Thoracic aorta (tissue), 2 donors: ENCODE measurements around the gene TMEM86B. TPM values are rescaled to one million over a fixed set of nuclear protein-coding genes. Genes with fewer than 3 reads are reported as not detected.

Experiments
- ATAC-seq: fragments of 150-250 bp; one replicate; pipeline ENCODE4 v1.8.0; 2017; ENCODE audit warnings: low read depth; ENCODE audit not compliant: insufficient number of reproducible peaks, low FRiP score
- DNase-seq: peaks from one replicate; pipeline ENCODE4 v3.0.0-alpha.2; 2020; ENCODE audit warnings: low spot score
- H3K27ac ChIP-seq, 2 donors: fragments of 200-600 bp; sonication (generic); 1 replicate in 1 of 2; 2 replicates in 1 of 2; pipeline ENCODE4 v1.5.1; 2016; ENCODE audit warnings: mild to moderate bottlenecking in 2 of 2, moderate library complexity in 2 of 2
- H3K27me3 ChIP-seq: fragments of 200-600 bp; sonication (generic); replicated peaks from 2 replicates; pipeline ENCODE4 v1.6.0; 2016; ENCODE audit warnings: mild to moderate bottlenecking; ENCODE audit not compliant: insufficient read depth
- H3K36me3 ChIP-seq: fragments of 200-600 bp; sonication (generic); one replicate; pipeline ENCODE4 v1.5.1; 2016
- H3K4me1 ChIP-seq, 2 donors: fragments of 200-600 bp; sonication (generic); 1 replicate in 1 of 2; 2 replicates in 1 of 2; pipeline versions ENCODE4 v1.5.1 to v1.6.0; 2016; ENCODE audit warnings: low read depth in 2 of 2, mild to moderate bottlenecking in 1 of 2; ENCODE audit not compliant: control insufficient read depth in 1 of 2
- H3K4me3 ChIP-seq: fragments of 200-600 bp; sonication (generic); 2 replicates; pipeline ENCODE4 v1.5.1; 2016; ENCODE audit warnings: mild to moderate bottlenecking
- H3K9me3 ChIP-seq: fragments of 200-600 bp; sonication (generic); 2 replicates; pipeline ENCODE4 v1.5.1; 2016
- CTCF ChIP-seq: fragments of 200-600 bp; sonication (generic); IDR thresholded peaks from one replicate; pipeline ENCODE4 v1.5.1; 2019; ENCODE audit warnings: antibody characterized with exemption
- total RNA-seq, 2 donors: library from RNA; depleted of rRNA; stranded (reverse); fragments of >200 nt; gene quantifications; one replicate each; pipeline versions ENCODE4 v1.1.0 to v1.2.3, GENCODE V29; 2016

Gene TMEM86B
- total RNA-seq, 2 donors from 2014 or later: 2.4 to 4.8 TPM

GRCh38 chr19:55199620-55200204 is 28.9 kb downstream of the TMEM86B start:
- H3K9me3 ChIP-seq: no peaks in the 10 kb centered on the region
- no peak for DNase-seq
- no peak overlapping the region for H3K4me3 ChIP-seq
- no peak for TF ChIP-seq CTCF
- H3K27me3 ChIP-seq: no peaks in the 10 kb centered on the region
- H3K27ac ChIP-seq: no peak overlapping the region
- no peaks in the 10 kb centered on the region for H3K4me1 ChIP-seq
- H3K36me3 ChIP-seq: no peaks in the 10 kb centered on the region
- no peak for ATAC-seq

DNA sequence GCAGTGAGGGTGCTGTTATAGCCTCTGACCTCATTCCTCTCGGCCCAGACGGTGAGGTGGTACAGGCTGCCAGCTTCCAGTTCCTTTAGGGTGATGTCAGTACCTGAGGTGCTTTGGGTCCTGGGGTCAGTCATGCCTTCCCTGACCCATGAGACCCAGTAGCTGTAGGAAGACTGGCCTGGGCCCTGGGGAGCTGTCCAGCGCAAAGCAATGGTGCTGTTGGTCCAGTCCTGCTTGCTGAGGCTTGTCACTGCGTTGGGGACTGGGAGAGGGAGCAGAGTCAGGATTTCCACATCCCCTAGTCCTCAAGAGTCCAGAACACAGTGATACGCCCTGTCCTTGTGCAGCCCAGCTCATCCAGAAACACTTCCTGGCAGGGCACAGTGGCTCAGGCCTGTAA is 29.9 kb downstream of the TMEM86B start:
- no peak overlapping the region for H3K4me3 ChIP-seq
- no peak for ATAC-seq
- H3K27ac ChIP-seq: no peak overlapping the region
- H3K36me3 ChIP-seq: no peaks in the 10 kb centered on the region
- no peak for DNase-seq
- H3K9me3 ChIP-seq: no peaks in the 10 kb centered on the region
- no peak for TF ChIP-seq CTCF
- H3K4me1 ChIP-seq: no peaks in the 10 kb centered on the region
- no peaks in the 10 kb centered on the region for H3K27me3 ChIP-seq

DNA sequence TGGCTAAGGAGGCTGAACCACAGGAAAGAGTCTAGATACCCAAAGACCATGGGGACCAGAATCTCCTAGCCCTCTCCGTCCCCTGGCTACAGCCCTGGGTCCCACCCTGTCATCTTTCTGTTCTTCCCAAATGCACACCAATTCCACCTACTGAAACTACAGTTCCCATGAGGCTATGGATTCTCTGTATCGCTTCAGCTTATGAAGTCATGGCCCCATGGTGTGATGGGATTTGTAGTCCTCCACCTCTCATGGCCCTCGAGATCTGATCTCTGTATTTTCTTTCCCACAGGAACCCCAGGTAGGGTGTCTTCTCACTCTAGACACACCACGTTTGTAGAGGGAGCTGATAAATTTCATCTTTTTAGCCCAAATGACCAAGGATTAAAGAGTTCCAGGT is 31.0 kb downstream of the TMEM86B start:
- no peak for TF ChIP-seq CTCF
- H3K4me3 ChIP-seq: no peak overlapping the region
- ATAC-seq (no peak), DNase-seq (no peak)
- H3K27ac ChIP-seq: no peak overlapping the region
- H3K4me1 ChIP-seq: no peaks in the 10 kb centered on the region
- H3K27me3 ChIP-seq: no peaks in the 10 kb centered on the region
- H3K9me3 ChIP-seq: no peaks in the 10 kb centered on the region
- H3K36me3 ChIP-seq: no peaks in the 10 kb centered on the region

- H3K4me1 ChIP-seq: no peaks in the 10 kb centered on the region
- no peaks in the 10 kb centered on the region for H3K9me3 ChIP-seq
- TF ChIP-seq CTCF: no peak
- DNase-seq: no peak
- ATAC-seq: no peak
- H3K27me3 ChIP-seq: no peaks in the 10 kb centered on the region
- H3K27ac ChIP-seq: no peak overlapping the region
- no peaks in the 10 kb centered on the region for H3K36me3 ChIP-seq
- H3K4me3 ChIP-seq: no peak overlapping the region
These were observed 31.8 kb downstream of the TMEM86B start for GRCh38 chr19:55196803-55197202.

DNA sequence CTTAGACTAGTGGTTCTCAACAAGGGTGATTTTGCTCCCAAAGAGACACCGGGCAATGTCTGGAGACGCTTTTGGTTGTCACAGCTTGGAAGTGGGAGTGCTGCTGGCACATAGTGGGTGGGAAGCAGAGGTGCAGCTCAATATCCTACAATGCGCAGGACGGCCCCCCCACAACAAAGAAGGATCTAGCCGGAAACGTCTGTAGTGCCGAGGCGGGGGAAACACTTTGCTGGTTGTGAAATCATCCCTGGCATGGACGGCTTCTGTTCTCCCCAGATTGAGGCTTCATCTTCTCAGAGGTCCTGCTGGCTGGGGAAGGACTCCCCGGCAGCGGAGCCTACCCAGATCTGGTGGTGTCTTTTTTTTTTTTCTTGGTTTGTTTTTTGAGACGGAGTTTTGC is 35.1 kb downstream of the TMEM86B start:
- no peak for TF ChIP-seq CTCF
- no peaks in the 10 kb centered on the region for H3K27me3 ChIP-seq
- no peaks in the 10 kb centered on the region for H3K4me1 ChIP-seq
- H3K36me3 ChIP-seq: no peaks in the 10 kb centered on the region
- H3K4me3 ChIP-seq: no peak overlapping the region
- ATAC-seq: no peak
- DNase-seq: no peak
- no peaks in the 10 kb centered on the region for H3K9me3 ChIP-seq
- no peak overlapping the region for H3K27ac ChIP-seq
